ENCODE data around the gene CXCR6. TPM values are rescaled to one million over a fixed set of nuclear protein-coding genes. Genes with fewer than 3 reads are reported as not detected.

CXCR6 gene
- total and polyA plus RNA-seq, 2 of the 13 experiments (the other 11 are each of a cell fraction or from before 2014, with no cell fraction given), result not detected

DNA sequence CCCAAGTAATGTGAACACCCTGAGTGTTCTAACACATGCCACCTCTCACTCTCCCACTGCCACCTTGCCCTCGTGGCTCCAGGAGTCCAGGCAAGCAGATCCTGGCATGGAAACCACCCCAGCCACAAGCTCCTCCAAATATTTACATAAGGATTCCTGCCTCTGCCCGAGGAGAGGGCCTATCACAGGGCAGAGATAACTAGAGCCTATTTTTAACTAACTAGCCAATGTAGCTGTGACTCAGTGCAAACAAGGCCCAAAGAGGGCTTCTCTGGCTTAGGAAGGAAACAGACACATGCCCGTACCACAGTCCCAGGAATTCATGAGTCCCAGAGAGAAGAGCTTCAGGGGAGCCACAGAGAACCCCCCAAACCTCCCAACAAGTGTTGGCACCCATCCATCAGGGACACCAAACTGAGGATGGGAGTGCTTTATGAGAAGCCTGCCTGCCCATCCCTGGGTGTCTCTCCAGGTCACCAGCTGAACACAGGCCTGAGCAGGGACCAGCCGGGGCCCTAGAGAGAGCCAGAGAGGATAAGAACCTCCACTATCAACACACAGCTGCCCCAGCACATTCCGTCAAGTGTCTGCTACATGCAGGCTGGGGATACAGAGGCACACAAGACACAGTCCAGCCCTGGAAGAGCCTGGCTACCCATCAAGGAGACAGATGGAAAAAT is 43.2 kb downstream of the CXCR6 start (continued):
- TF ChIP-seq, protein P1, sequence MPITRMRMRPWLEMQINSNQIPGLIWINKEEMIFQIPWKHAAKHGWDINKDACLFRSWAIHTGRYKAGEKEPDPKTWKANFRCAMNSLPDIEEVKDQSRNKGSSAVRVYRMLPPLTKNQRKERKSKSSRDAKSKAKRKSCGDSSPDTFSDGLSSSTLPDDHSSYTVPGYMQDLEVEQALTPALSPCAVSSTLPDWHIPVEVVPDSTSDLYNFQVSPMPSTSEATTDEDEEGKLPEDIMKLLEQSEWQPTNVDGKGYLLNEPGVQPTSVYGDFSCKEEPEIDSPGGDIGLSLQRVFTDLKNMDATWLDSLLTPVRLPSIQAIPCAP (CRISPR knock-in tag; IDR thresholded peaks at IDR 0.05; ENCODE audit: low read depth), result no peak
- TF ChIP-seq, protein P2, sequence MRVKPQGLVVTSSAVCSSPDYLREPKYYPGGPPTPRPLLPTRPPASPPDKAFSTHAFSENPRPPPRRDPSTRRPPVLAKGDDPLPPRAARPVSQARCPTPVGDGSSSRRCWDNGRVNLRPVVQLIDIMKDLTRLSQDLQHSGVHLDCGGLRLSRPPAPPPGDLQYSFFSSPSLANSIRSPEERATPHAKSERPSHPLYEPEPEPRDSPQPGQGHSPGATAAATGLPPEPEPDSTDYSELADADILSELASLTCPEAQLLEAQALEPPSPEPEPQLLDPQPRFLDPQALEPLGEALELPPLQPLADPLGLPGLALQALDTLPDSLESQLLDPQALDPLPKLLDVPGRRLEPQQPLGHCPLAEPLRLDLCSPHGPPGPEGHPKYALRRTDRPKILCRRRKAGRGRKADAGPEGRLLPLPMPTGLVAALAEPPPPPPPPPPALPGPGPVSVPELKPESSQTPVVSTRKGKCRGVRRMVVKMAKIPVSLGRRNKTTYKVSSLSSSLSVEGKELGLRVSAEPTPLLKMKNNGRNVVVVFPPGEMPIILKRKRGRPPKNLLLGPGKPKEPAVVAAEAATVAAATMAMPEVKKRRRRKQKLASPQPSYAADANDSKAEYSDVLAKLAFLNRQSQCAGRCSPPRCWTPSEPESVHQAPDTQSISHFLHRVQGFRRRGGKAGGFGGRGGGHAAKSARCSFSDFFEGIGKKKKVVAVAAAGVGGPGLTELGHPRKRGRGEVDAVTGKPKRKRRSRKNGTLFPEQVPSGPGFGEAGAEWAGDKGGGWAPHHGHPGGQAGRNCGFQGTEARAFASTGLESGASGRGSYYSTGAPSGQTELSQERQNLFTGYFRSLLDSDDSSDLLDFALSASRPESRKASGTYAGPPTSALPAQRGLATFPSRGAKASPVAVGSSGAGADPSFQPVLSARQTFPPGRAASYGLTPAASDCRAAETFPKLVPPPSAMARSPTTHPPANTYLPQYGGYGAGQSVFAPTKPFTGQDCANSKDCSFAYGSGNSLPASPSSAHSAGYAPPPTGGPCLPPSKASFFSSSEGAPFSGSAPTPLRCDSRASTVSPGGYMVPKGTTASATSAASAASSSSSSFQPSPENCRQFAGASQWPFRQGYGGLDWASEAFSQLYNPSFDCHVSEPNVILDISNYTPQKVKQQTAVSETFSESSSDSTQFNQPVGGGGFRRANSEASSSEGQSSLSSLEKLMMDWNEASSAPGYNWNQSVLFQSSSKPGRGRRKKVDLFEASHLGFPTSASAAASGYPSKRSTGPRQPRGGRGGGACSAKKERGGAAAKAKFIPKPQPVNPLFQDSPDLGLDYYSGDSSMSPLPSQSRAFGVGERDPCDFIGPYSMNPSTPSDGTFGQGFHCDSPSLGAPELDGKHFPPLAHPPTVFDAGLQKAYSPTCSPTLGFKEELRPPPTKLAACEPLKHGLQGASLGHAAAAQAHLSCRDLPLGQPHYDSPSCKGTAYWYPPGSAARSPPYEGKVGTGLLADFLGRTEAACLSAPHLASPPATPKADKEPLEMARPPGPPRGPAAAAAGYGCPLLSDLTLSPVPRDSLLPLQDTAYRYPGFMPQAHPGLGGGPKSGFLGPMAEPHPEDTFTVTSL (CRISPR knock-in tag; IDR thresholded peaks at IDR 0.05; ENCODE audit: borderline replicate concordance), result peak; percentile 77; the same call in 1 of the 2 replicates
- TF ChIP-seq SALL2 (CRISPR knock-in tag; IDR thresholded peaks at IDR 0.05), result no peak
- TF ChIP-seq MEF2D (CRISPR knock-in tag; IDR thresholded peaks at IDR 0.05), result peak; percentile 96
- TF ChIP-seq, protein P3, sequence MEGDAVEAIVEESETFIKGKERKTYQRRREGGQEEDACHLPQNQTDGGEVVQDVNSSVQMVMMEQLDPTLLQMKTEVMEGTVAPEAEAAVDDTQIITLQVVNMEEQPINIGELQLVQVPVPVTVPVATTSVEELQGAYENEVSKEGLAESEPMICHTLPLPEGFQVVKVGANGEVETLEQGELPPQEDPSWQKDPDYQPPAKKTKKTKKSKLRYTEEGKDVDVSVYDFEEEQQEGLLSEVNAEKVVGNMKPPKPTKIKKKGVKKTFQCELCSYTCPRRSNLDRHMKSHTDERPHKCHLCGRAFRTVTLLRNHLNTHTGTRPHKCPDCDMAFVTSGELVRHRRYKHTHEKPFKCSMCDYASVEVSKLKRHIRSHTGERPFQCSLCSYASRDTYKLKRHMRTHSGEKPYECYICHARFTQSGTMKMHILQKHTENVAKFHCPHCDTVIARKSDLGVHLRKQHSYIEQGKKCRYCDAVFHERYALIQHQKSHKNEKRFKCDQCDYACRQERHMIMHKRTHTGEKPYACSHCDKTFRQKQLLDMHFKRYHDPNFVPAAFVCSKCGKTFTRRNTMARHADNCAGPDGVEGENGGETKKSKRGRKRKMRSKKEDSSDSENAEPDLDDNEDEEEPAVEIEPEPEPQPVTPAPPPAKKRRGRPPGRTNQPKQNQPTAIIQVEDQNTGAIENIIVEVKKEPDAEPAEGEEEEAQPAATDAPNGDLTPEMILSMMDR (CRISPR knock-in tag; IDR thresholded peaks at IDR 0.05), result no peak
- TF ChIP-seq, protein P4, sequence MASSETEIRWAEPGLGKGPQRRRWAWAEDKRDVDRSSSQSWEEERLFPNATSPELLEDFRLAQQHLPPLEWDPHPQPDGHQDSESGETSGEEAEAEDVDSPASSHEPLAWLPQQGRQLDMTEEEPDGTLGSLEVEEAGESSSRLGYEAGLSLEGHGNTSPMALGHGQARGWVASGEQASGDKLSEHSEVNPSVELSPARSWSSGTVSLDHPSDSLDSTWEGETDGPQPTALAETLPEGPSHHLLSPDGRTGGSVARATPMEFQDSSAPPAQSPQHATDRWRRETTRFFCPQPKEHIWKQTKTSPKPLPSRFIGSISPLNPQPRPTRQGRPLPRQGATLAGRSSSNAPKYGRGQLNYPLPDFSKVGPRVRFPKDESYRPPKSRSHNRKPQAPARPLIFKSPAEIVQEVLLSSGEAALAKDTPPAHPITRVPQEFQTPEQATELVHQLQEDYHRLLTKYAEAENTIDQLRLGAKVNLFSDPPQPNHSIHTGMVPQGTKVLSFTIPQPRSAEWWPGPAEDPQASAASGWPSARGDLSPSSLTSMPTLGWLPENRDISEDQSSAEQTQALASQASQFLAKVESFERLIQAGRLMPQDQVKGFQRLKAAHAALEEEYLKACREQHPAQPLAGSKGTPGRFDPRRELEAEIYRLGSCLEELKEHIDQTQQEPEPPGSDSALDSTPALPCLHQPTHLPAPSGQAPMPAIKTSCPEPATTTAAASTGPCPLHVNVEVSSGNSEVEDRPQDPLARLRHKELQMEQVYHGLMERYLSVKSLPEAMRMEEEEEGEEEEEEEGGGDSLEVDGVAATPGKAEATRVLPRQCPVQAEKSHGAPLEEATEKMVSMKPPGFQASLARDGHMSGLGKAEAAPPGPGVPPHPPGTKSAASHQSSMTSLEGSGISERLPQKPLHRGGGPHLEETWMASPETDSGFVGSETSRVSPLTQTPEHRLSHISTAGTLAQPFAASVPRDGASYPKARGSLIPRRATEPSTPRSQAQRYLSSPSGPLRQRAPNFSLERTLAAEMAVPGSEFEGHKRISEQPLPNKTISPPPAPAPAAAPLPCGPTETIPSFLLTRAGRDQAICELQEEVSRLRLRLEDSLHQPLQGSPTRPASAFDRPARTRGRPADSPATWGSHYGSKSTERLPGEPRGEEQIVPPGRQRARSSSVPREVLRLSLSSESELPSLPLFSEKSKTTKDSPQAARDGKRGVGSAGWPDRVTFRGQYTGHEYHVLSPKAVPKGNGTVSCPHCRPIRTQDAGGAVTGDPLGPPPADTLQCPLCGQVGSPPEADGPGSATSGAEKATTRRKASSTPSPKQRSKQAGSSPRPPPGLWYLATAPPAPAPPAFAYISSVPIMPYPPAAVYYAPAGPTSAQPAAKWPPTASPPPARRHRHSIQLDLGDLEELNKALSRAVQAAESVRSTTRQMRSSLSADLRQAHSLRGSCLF (CRISPR knock-in tag; IDR thresholded peaks at IDR 0.05; ENCODE audit: borderline replicate concordance), result no peak
- TF ChIP-seq ZNF619 (CRISPR knock-in tag; IDR thresholded peaks at IDR 0.05), result 0 out of 2 replicates have a peak, but pooled peaks have one; percentile 21
- TF ChIP-seq ZNF547 (CRISPR knock-in tag; IDR thresholded peaks at IDR 0.05), result no peak
- TF ChIP-seq CREM (IDR thresholded peaks at IDR 0.05), result no peak
- TF ChIP-seq CREM (CRISPR knock-in tag; IDR thresholded peaks at IDR 0.05), result no peak
- no peak for TF ChIP-seq NBN (conservative IDR thresholded peaks at IDR 0.05)
- no peak for TF ChIP-seq SMYD3 (CRISPR knock-in tag; IDR thresholded peaks at IDR 0.05)
- TF ChIP-seq, protein P5, sequence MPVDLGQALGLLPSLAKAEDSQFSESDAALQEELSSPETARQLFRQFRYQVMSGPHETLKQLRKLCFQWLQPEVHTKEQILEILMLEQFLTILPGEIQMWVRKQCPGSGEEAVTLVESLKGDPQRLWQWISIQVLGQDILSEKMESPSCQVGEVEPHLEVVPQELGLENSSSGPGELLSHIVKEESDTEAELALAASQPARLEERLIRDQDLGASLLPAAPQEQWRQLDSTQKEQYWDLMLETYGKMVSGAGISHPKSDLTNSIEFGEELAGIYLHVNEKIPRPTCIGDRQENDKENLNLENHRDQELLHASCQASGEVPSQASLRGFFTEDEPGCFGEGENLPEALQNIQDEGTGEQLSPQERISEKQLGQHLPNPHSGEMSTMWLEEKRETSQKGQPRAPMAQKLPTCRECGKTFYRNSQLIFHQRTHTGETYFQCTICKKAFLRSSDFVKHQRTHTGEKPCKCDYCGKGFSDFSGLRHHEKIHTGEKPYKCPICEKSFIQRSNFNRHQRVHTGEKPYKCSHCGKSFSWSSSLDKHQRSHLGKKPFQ (CRISPR knock-in tag; IDR thresholded peaks at IDR 0.05; ENCODE audit: insufficient replicate concordance), result no peak
- TF ChIP-seq SIN3A (IDR thresholded peaks at IDR 0.05; ENCODE audit: borderline replicate concordance, low read depth, low read length), result no peak
